Ishikawa (cell line): Measurements from ENCODE around the gene FAM13B.

Experiments used
- EGR1 ChIP-seq: IDR thresholded peaks from 2 replicates; pipeline ENCODE4 v1.6.1; 2012
- MAX ChIP-seq: IDR thresholded peaks from 2 replicates; pipeline ENCODE4 v1.6.1; 2012
- TCF12 ChIP-seq: IDR thresholded peaks from 2 replicates; pipeline ENCODE4 v1.6.1; 2012; ENCODE audit warnings: low read depth
- TF ChIP-seq, protein P1 (sequence below): IDR thresholded peaks from 2 replicates; pipeline ENCODE4 v1.6.1; 2012; ENCODE audit warnings: low read depth, mild to moderate bottlenecking

GRCh38 chr5:138032572-138033385 is at the start of gene FAM13B:
- TF ChIP-seq, protein P1, sequence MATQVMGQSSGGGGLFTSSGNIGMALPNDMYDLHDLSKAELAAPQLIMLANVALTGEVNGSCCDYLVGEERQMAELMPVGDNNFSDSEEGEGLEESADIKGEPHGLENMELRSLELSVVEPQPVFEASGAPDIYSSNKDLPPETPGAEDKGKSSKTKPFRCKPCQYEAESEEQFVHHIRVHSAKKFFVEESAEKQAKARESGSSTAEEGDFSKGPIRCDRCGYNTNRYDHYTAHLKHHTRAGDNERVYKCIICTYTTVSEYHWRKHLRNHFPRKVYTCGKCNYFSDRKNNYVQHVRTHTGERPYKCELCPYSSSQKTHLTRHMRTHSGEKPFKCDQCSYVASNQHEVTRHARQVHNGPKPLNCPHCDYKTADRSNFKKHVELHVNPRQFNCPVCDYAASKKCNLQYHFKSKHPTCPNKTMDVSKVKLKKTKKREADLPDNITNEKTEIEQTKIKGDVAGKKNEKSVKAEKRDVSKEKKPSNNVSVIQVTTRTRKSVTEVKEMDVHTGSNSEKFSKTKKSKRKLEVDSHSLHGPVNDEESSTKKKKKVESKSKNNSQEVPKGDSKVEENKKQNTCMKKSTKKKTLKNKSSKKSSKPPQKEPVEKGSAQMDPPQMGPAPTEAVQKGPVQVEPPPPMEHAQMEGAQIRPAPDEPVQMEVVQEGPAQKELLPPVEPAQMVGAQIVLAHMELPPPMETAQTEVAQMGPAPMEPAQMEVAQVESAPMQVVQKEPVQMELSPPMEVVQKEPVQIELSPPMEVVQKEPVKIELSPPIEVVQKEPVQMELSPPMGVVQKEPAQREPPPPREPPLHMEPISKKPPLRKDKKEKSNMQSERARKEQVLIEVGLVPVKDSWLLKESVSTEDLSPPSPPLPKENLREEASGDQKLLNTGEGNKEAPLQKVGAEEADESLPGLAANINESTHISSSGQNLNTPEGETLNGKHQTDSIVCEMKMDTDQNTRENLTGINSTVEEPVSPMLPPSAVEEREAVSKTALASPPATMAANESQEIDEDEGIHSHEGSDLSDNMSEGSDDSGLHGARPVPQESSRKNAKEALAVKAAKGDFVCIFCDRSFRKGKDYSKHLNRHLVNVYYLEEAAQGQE: no peak
- TF ChIP-seq EGR1 (no peak), MAX (peak; percentile 37), TCF12 (peak; percentile 34; the same call in 1 of the 2 replicates)
